ENCODE results near the gene SLC16A12. TPM values are rescaled to one million over a fixed set of nuclear protein-coding genes. Genes with fewer than 3 reads are reported as not detected.

Gene SLC16A12
- total RNA-seq, 1 donor, result under 0.01 TPM

- no peaks in the 10 kb centered on the region for H3K27me3 ChIP-seq (ENCODE audit: insufficient read depth, low read length)
- no peak overlapping the region for H2AFZ ChIP-seq (ENCODE audit: low read length)
- TF ChIP-seq CTCF (IDR thresholded peaks at IDR 0.05; ENCODE audit: extremely low read depth, low read depth, low read length), result no peak
- H3K9me3 ChIP-seq (ENCODE audit: low read depth, low read length), result no peaks in the 10 kb centered on the region
- H4K20me1 ChIP-seq (ENCODE audit: insufficient read depth, low read length), result no peaks in the 10 kb centered on the region
- H3K27ac ChIP-seq (ENCODE audit: low read depth, low read length), result no peak overlapping the region
- H3K4me2 ChIP-seq (ENCODE audit: insufficient read depth, low read length), result no peak overlapping the region
- H3K79me2 ChIP-seq (ENCODE audit: insufficient read depth, low read length), result no peaks in the 10 kb centered on the region
- no peak overlapping the region for H3K4me3 ChIP-seq (ENCODE audit: insufficient read depth, low read length)
- no peaks in the 10 kb centered on the region for H3K36me3 ChIP-seq (ENCODE audit: insufficient read depth, low read length)
- no peaks in the 10 kb centered on the region for H3K4me1 ChIP-seq (ENCODE audit: insufficient read depth, low read length)
- DNase-seq (ENCODE audit: insufficient read length, low spot score, missing footprints), result no peak
These were observed 93.1 kb downstream of the SLC16A12 start for GRCh38 chr10:89442289-89442688.

GRCh38 chr10:89440226-89441009 lies 95.0 kb downstream of the SLC16A12 start:
- no peak for TF ChIP-seq CTCF (IDR thresholded peaks at IDR 0.05; ENCODE audit: extremely low read depth, low read depth, low read length)
- H2AFZ ChIP-seq (ENCODE audit: low read length), result no peak overlapping the region
- H3K4me3 ChIP-seq (ENCODE audit: insufficient read depth, low read length), result no peak overlapping the region

GRCh38 chr10:89438525-89438924 lies 96.9 kb downstream of the SLC16A12 start:
- no peaks in the 10 kb centered on the region for H3K79me2 ChIP-seq (ENCODE audit: insufficient read depth, low read length)
- no peak overlapping the region for H3K4me3 ChIP-seq (ENCODE audit: insufficient read depth, low read length)
- H2AFZ ChIP-seq (ENCODE audit: low read length), result no peak overlapping the region
- H3K4me2 ChIP-seq (ENCODE audit: insufficient read depth, low read length), result no peak overlapping the region
- no peaks in the 10 kb centered on the region for H3K4me1 ChIP-seq (ENCODE audit: insufficient read depth, low read length)
- no peaks in the 10 kb centered on the region for H3K36me3 ChIP-seq (ENCODE audit: insufficient read depth, low read length)
- H4K20me1 ChIP-seq (ENCODE audit: insufficient read depth, low read length), result no peaks in the 10 kb centered on the region
- no peaks in the 10 kb centered on the region for H3K27me3 ChIP-seq (ENCODE audit: insufficient read depth, low read length)
- DNase-seq (ENCODE audit: insufficient read length, low spot score, missing footprints), result no peak
- no peaks in the 10 kb centered on the region for H3K9me3 ChIP-seq (ENCODE audit: low read depth, low read length)
- TF ChIP-seq CTCF (IDR thresholded peaks at IDR 0.05; ENCODE audit: extremely low read depth, low read depth, low read length), result no peak
- no peak overlapping the region for H3K27ac ChIP-seq (ENCODE audit: low read depth, low read length)

More at GRCh38 chr10:89440226-89441009, 95.0 kb downstream of the SLC16A12 start:
- H3K4me2 ChIP-seq (ENCODE audit: insufficient read depth, low read length), result no peak overlapping the region
- H3K9me3 ChIP-seq (ENCODE audit: low read depth, low read length), result no peaks in the 10 kb centered on the region
- H4K20me1 ChIP-seq (ENCODE audit: insufficient read depth, low read length), result no peaks in the 10 kb centered on the region
- no peak overlapping the region for H3K27ac ChIP-seq (ENCODE audit: low read depth, low read length)
- no peak for DNase-seq (ENCODE audit: insufficient read length, low spot score, missing footprints)
- H3K79me2 ChIP-seq (ENCODE audit: insufficient read depth, low read length), result no peaks in the 10 kb centered on the region
- H3K36me3 ChIP-seq (ENCODE audit: insufficient read depth, low read length), result no peaks in the 10 kb centered on the region
- no peaks in the 10 kb centered on the region for H3K27me3 ChIP-seq (ENCODE audit: insufficient read depth, low read length)
- no peaks in the 10 kb centered on the region for H3K4me1 ChIP-seq (ENCODE audit: insufficient read depth, low read length)

- no peaks in the 10 kb centered on the region for H3K27me3 ChIP-seq (ENCODE audit: insufficient read depth, low read length)
- no peak for DNase-seq (ENCODE audit: insufficient read length, low spot score, missing footprints)
- no peak overlapping the region for H3K4me2 ChIP-seq (ENCODE audit: insufficient read depth, low read length)
- no peaks in the 10 kb centered on the region for H3K36me3 ChIP-seq (ENCODE audit: insufficient read depth, low read length)
- no peaks in the 10 kb centered on the region for H3K9me3 ChIP-seq (ENCODE audit: low read depth, low read length)
- no peaks in the 10 kb centered on the region for H4K20me1 ChIP-seq (ENCODE audit: insufficient read depth, low read length)
- H3K4me1 ChIP-seq (ENCODE audit: insufficient read depth, low read length), result peaks cover 19% of the 10 kb centered on the region
- H3K79me2 ChIP-seq (ENCODE audit: insufficient read depth, low read length), result no peaks in the 10 kb centered on the region
- no peak overlapping the region for H3K27ac ChIP-seq (ENCODE audit: low read depth, low read length)
- no peak overlapping the region for H2AFZ ChIP-seq (ENCODE audit: low read length)
- no peak for TF ChIP-seq CTCF (IDR thresholded peaks at IDR 0.05; ENCODE audit: extremely low read depth, low read depth, low read length)
- no peak overlapping the region for H3K4me3 ChIP-seq (ENCODE audit: insufficient read depth, low read length)
These were observed 103.4 kb downstream of the SLC16A12 start for GRCh38 chr10:89431977-89432376.

Measured in osteoblast (primary cell).